ENCODE results near the gene ARHGAP10.

Gene ARHGAP10

DNA sequence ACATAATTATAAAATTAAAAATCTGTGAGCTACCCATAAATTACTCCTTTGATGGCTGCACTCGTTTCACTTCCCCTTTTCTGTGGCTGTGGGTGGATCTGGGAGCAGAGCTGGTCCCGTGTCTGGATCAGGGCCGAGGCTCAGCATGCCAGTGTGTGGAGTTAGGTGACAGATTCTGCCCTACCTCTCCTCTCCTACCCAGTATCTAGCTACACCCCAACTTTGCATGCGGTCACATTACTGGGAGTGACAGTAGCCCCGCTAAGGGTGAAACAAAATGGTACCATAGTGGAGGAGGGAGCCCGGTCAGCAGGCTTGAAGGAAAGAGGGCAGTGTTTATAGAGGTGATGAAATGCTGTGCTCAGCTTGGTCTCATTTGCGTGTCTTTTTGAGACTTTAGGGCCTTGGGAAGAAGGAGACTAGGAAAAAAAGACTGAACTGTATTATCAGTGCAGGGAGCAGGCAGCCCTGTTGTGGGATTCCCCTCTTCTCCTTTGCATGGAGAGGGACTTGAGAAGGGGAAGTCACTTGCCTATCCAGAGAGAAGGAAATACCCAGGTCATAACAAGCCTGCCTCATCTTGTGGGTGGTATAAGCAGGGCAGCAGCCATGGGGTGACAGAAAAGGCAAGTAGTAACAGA is 48.4 kb downstream of the ARHGAP10 start:
- no peak overlapping the region for H3K9ac ChIP-seq (ENCODE audit: low read length)
- no peak for TF ChIP-seq CTCF (IDR thresholded peaks at IDR 0.05; ENCODE audit: low read length)
- no peak for TF ChIP-seq EZH2phosphoT487 (IDR thresholded peaks at IDR 0.05; ENCODE audit: low read length)
- TF ChIP-seq EZH2 (optimal IDR thresholded peaks at IDR 0.05; ENCODE audit: low read depth, low read length) = no peak
- H3K27me3 ChIP-seq (replicated peaks; ENCODE audit: insufficient read depth, low read length) = no peaks in the 10 kb centered on the region
- peak overlapping the region; percentile 2; the same call in 1 of the 2 replicates for H3K4me3 ChIP-seq (ENCODE audit: low read length)
- DNase-seq = peak; percentile 48
- no peaks in the 10 kb centered on the region for H3K9me2 ChIP-seq (replicated peaks; ENCODE audit: insufficient read depth, low read length)
- peaks cover 33% of the 10 kb centered on the region for H3K4me1 ChIP-seq (ENCODE audit: low read length)
- H3K79me2 ChIP-seq (ENCODE audit: low read length) = peaks cover 75% of the 10 kb centered on the region
- H3K9me3 ChIP-seq (replicated peaks; ENCODE audit: insufficient read depth, low read length) = no peaks in the 10 kb centered on the region
- H3K4me2 ChIP-seq (ENCODE audit: low read depth, low read length) = peak overlapping the region; percentile 58
- no peak overlapping the region for H2AFZ ChIP-seq (ENCODE audit: low read length)
- H3F3A ChIP-seq (ENCODE audit: insufficient read depth, low read length) = peaks cover 20% of the 10 kb centered on the region
- H4K20me1 ChIP-seq (ENCODE audit: insufficient read depth, low read length) = peaks cover 15% of the 10 kb centered on the region
- H3K27ac ChIP-seq (ENCODE audit: low read length) = peak overlapping the region; percentile 38; the same call in 1 of the 2 replicates
- no peaks in the 10 kb centered on the region for H3K36me3 ChIP-seq (replicated peaks; ENCODE audit: insufficient read depth, low read length)

- Histone ChIP-seq H3K9me2 (replicated peaks; ENCODE audit: insufficient read depth, low read length) (no peaks in the 10 kb centered on the region), H3K27me3 (replicated peaks; ENCODE audit: insufficient read depth, low read length) (no peaks in the 10 kb centered on the region), H3K27ac (ENCODE audit: low read length) (no peak overlapping the region), H2AFZ (ENCODE audit: low read length) (no peak overlapping the region), H3K4me2 (ENCODE audit: low read depth, low read length) (no peak overlapping the region), H4K20me1 (ENCODE audit: insufficient read depth, low read length) (peaks cover 17% of the 10 kb centered on the region), H3K36me3 (replicated peaks; ENCODE audit: insufficient read depth, low read length) (no peaks in the 10 kb centered on the region), H3K9me3 (replicated peaks; ENCODE audit: insufficient read depth, low read length) (no peaks in the 10 kb centered on the region), H3K4me1 (ENCODE audit: low read length) (peaks cover 33% of the 10 kb centered on the region), H3F3A (ENCODE audit: insufficient read depth, low read length) (peaks cover 20% of the 10 kb centered on the region), H3K9ac (ENCODE audit: low read length) (no peak overlapping the region), H3K4me3 (ENCODE audit: low read length) (no peak overlapping the region), H3K79me2 (ENCODE audit: low read length) (peaks cover 75% of the 10 kb centered on the region)
- TF ChIP-seq CTCF (IDR thresholded peaks at IDR 0.05; ENCODE audit: low read length) (no peak), EZH2 (optimal IDR thresholded peaks at IDR 0.05; ENCODE audit: low read depth, low read length) (no peak), EZH2phosphoT487 (IDR thresholded peaks at IDR 0.05; ENCODE audit: low read length) (no peak)
- no peak for DNase-seq
Measured at GRCh38 chr4:147782087-147782781, 50.3 kb downstream of the ARHGAP10 start.

DNA sequence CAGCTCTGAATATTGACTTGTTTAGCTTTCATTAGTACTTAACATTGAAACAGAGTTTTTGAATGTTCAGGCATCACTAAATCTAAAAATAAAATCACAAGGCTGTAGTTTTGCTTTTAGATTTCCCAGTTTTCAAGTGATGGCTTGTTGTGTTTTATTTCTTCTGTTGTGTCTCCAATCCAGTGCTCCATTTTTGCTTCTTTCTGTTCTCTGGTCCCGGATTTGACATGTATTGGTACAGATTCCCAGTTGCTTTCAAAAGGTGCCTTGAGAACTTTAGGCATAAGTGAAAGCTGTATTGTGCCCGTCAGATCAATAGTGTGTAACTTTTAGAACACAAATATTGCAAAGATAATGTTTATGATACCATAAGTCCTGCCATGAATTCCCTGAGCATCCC is 53.2 kb downstream of the ARHGAP10 start:
- Histone ChIP-seq H3K27ac (ENCODE audit: low read length) (no peak overlapping the region), H3K36me3 (replicated peaks; ENCODE audit: insufficient read depth, low read length) (no peaks in the 10 kb centered on the region; the same call in 1 of the 2 replicates), H3K4me1 (ENCODE audit: low read length) (peaks cover 8% of the 10 kb centered on the region), H3K9me3 (replicated peaks; ENCODE audit: insufficient read depth, low read length) (no peaks in the 10 kb centered on the region), H3K9ac (ENCODE audit: low read length) (no peak overlapping the region), H2AFZ (ENCODE audit: low read length) (no peak overlapping the region), H3K27me3 (replicated peaks; ENCODE audit: insufficient read depth, low read length) (no peaks in the 10 kb centered on the region), H3F3A (ENCODE audit: insufficient read depth, low read length) (peaks cover 5% of the 10 kb centered on the region), H3K4me2 (ENCODE audit: low read depth, low read length) (no peak overlapping the region), H4K20me1 (ENCODE audit: insufficient read depth, low read length) (peaks cover 6% of the 10 kb centered on the region; the same call in 1 of the 2 replicates), H3K79me2 (ENCODE audit: low read length) (peaks cover 76% of the 10 kb centered on the region), H3K9me2 (replicated peaks; ENCODE audit: insufficient read depth, low read length) (no peaks in the 10 kb centered on the region), H3K4me3 (ENCODE audit: low read length) (no peak overlapping the region)
- TF ChIP-seq EZH2phosphoT487 (IDR thresholded peaks at IDR 0.05; ENCODE audit: low read length) = no peak
- TF ChIP-seq CTCF (IDR thresholded peaks at IDR 0.05; ENCODE audit: low read length) = no peak
- TF ChIP-seq EZH2 (optimal IDR thresholded peaks at IDR 0.05; ENCODE audit: low read depth, low read length) = no peak
- no peak for DNase-seq

Data from MM.1S (cell line).